Heart left ventricle (tissue), 16 donors: ENCODE results near the gene SIGLEC5. TPM values are rescaled to one million over a fixed set of nuclear protein-coding genes. Genes with fewer than 3 reads are reported as not detected.

ENCODE experiments used
- ATAC-seq, 4 donors: fragments of 200-7000 bp; cut with Tn5 transposase; one replicate each; pipeline ENCODE4 v1.9.1; 2020 to 2022; ENCODE audit warnings: moderate library complexity in 4 of 4, mild to moderate bottlenecking in 3 of 4, moderate number of reproducible peaks in 1 of 4
- DNase-seq, 5 donors: peaks; one replicate each; pipeline ENCODE4 v3.0.0-alpha.2; 2020
- H3K27ac ChIP-seq, 12 donors: fragments of 200-600 bp; sonication (generic) in 4 of 12; one replicate each; pipeline versions ENCODE4 v1.5.0 to v1.8.0; 2016 to 2022; ENCODE audit warnings: mild to moderate bottlenecking in 2 of 12
- H3K27me3 ChIP-seq, 9 donors: fragments of 200-600 bp; sonication (generic) in 2 of 9; one replicate each; pipeline versions ENCODE4 v1.5.1 to v1.8.0; 2016 to 2022; ENCODE audit warnings: mild to moderate bottlenecking in 3 of 9
- H3K36me3 ChIP-seq, 9 donors: fragments of 200-600 bp; sonication (generic) in 2 of 9; one replicate each; pipeline versions ENCODE4 v1.5.0 to v1.8.0; 2018 to 2022; ENCODE audit warnings: mild to moderate bottlenecking in 2 of 9
- H3K4me1 ChIP-seq, 12 donors: fragments of 200-600 bp; sonication (generic) in 4 of 12; one replicate each; pipeline versions ENCODE4 v1.5.0 to v1.8.0; 2016 to 2022; ENCODE audit warnings: mild to moderate bottlenecking in 3 of 12
- H3K4me3 ChIP-seq, 12 donors: fragments of 200-600 bp; sonication (generic) in 4 of 12; one replicate each; pipeline versions ENCODE4 v1.5.0 to v1.8.0; 2017 to 2022; ENCODE audit warnings: mild to moderate bottlenecking in 9 of 12, moderate library complexity in 4 of 12
- H3K9me3 ChIP-seq, 12 donors: fragments of 200-600 bp; sonication (generic) in 4 of 12; one replicate each; pipeline versions ENCODE4 v1.5.0 to v1.8.0; 2016 to 2022; ENCODE audit warnings: mild to moderate bottlenecking in 1 of 12
- CTCF ChIP-seq, 12 donors: fragments of 200-600 bp; sonication (generic) in 4 of 12; IDR thresholded peaks; one replicate each; pipeline versions ENCODE4 v1.5.0 to v1.8.0; 2018 to 2022; ENCODE audit warnings: antibody characterized with exemption in 12 of 12, mild to moderate bottlenecking in 5 of 12
- POLR2A ChIP-seq, 2 donors: fragments of 450-650 bp; IDR thresholded peaks; one replicate each; pipeline ENCODE4 v1.6.1; 2017; ENCODE audit warnings: antibody characterized with exemption in 2 of 2, mild to moderate bottlenecking in 2 of 2, moderate library complexity in 2 of 2
- WGBS, 4 donors: extraction: QIAGEN DNeasy Blood & Tissue Kit in 2 of 4; methylation state at CpG; one replicate each; pipeline versions ENCODE4 v1.1.5 to v1.1.7; 2013 to 2018; 5-methylcytosine and 5-hydroxymethylcytosine counted together
- intact Hi-C, 10 donors: fragments of 100-400 bp; cut with DNase I; formaldehyde crosslinking; loops; one replicate each; pipeline versions ENCODE4 v1.11.1 to v1.14.2; 2022
- polyA plus RNA-seq, 2 donors: library from polyadenylated mRNA; stranded (reverse); fragments of 200-250 nt; gene quantifications; one replicate each; pipeline ENCODE4 v1.2.3, GENCODE V29; 2013
- total RNA-seq, 9 donors: library from RNA; depleted of rRNA in 2 of 9; stranded (reverse); fragments of >200 nt in 2 of 9; fragmentation: NEBNext Ultra II Directional in 3 of 9; extraction: Animal tissue kit (Norgen Biotek cat#: 25700) in 3 of 9; gene quantifications; one replicate each; pipeline versions ENCODE4 v1.1.0 to v1.2.4, GENCODE V29; 2016 to 2023
- donor health status: ischemic (EF 13 %, LVEDD 7.1; RV severe dilation, severe dysfunction).
- donor health status: healthy with polysubstance abuse.
- donor health status: DM: no; HTN: yes; CAD: no.
- donor health status: DM: no; HTN: no; CAD: no.
- donor health status: ischemic (EF 25% LVEDD 6.9; RV normal size, moderate dysfunction).
- donor health status: ischemic (EF 25% LVEDD 5.7; RV mildly dilated, moderate dysfunction).
- donor health status: healthy.
- donor health status: DM: yes; HTN: yes; CAD: no.
- donor health status: ischemic (EF 35%, LVEDD 5.7; RV mildly dilated, moderate dysfunction).
- donor health status: nonischemic (EF 11% LVEDD 7.7; RV severe dilation, severe dysfunction).
- donor health status: DM: yes; HTN: yes; CAD: no.
- donor health status: PGD.
- donor health status: ischemic (EF 29% LVEDD 5.4; RV normal size, mild dysfunction).
- donor health status: nonischemic (EF 23%, LVEDD 6.1; RV moderate dilation, normal function).

The SIGLEC5 gene
- total and polyA plus RNA-seq, 11 donors = 0.15 to 1.3 (median 0.22) TPM; not detected in 5

- ATAC-seq (no peak), DNase-seq (no peak)
- Histone ChIP-seq H3K4me3 (no peak overlapping the region), H3K4me1 (no peaks in the 10 kb centered on the region), H3K9me3 (peaks cover 0 to 3% (median 0%) of the 10 kb centered on the region in 12 donors), H3K27ac (no peak overlapping the region), H3K36me3 (no peaks in the 10 kb centered on the region), H3K27me3 (peaks cover 0 to 54% (median 8%) of the 10 kb centered on the region in 9 donors)
- intact Hi-C loops = loop anchor here in 7 of 10 donors (5.0 to 10.0 kb wide), 3 partner anchors 107 to 112 kb away; no protein-coding TSS in a partner anchor
- WGBS, 4 donors = 58 to 66% (median 61%) methylated on average over 3 of the region's 3 CpGs
- TF ChIP-seq CTCF (IDR thresholded peaks at IDR 0.05) (peak in 1 of 12 donors; percentile 7), POLR2A (IDR thresholded peaks at IDR 0.05) (no peak)
These were observed 34.8 kb upstream of the SIGLEC5 start for GRCh38 chr19:51664997-51665396.

- no peaks in the 10 kb centered on the region for H3K36me3 ChIP-seq
- ATAC-seq = no peak
- no peaks in the 10 kb centered on the region for H3K4me1 ChIP-seq
- DNase-seq = no peak
- no peak overlapping the region for H3K4me3 ChIP-seq
- no peak overlapping the region for H3K27ac ChIP-seq
- intact Hi-C loops = loop anchor here in 6 of 10 donors (5.0 to 10.0 kb wide), 2 partner anchors 111 to 113 kb away; no protein-coding TSS in a partner anchor
- H3K9me3 ChIP-seq = peaks cover 0 to 3% (median 0%) of the 10 kb centered on the region in 12 donors
- TF ChIP-seq CTCF (IDR thresholded peaks at IDR 0.05) = no peak
- no peak for TF ChIP-seq POLR2A (IDR thresholded peaks at IDR 0.05)
- peaks cover 0 to 51% (median 8%) of the 10 kb centered on the region in 9 donors for H3K27me3 ChIP-seq
- 13 to 32% (median 28%) methylated on average over 1 of the region's 1 CpG for WGBS, 4 donors
These were observed 33.9 kb upstream of the SIGLEC5 start for GRCh38 chr19:51664131-51664530.

GRCh38 chr19:51663650-51664049, 33.4 kb upstream of the SIGLEC5 start:
- 47 to 61% (median 55%) methylated on average over 3 of the region's 3 CpGs for WGBS, 4 donors
- H3K4me1 ChIP-seq = no peaks in the 10 kb centered on the region
- H3K36me3 ChIP-seq = no peaks in the 10 kb centered on the region
- H3K4me3 ChIP-seq = no peak overlapping the region
- TF ChIP-seq POLR2A (IDR thresholded peaks at IDR 0.05) = no peak
- TF ChIP-seq CTCF (IDR thresholded peaks at IDR 0.05) = no peak
- H3K27me3 ChIP-seq = peaks cover 0 to 51% (median 8%) of the 10 kb centered on the region in 9 donors
- no peak for DNase-seq
- ATAC-seq = no peak
- H3K9me3 ChIP-seq = peaks cover 0 to 3% (median 0%) of the 10 kb centered on the region in 12 donors
- intact Hi-C loops = loop anchor here in 6 of 10 donors (5.0 to 10.0 kb wide), 2 partner anchors 111 to 114 kb away; no protein-coding TSS in a partner anchor
- no peak overlapping the region for H3K27ac ChIP-seq

GRCh38 chr19:51660975-51661600, 30.9 kb upstream of the SIGLEC5 start:
- DNase-seq (peak; percentile 70 to 79 (median 76)), ATAC-seq (peak in 3 of 4 donors; percentile 68 to 86 (median 69))
- TF ChIP-seq POLR2A (IDR thresholded peaks at IDR 0.05) (no peak), CTCF (IDR thresholded peaks at IDR 0.05) (peak; percentile 49 to 72 (median 59))
- Histone ChIP-seq H3K4me1 (peaks cover 0 to 8% (median 0%) of the 10 kb centered on the region in 12 donors), H3K27me3 (peaks cover 0 to 40% (median 8%) of the 10 kb centered on the region in 9 donors), H3K4me3 (no peak overlapping the region), H3K9me3 (peaks cover 0 to 3% (median 0%) of the 10 kb centered on the region in 12 donors), H3K27ac (no peak overlapping the region), H3K36me3 (no peaks in the 10 kb centered on the region)
- WGBS, 4 donors = 12 to 17% (median 14%) methylated on average over 9 to 10 of the region's 10 CpGs
- intact Hi-C loops = loop anchor here in 6 of 10 donors (5.0 to 10.0 kb wide), 2 partner anchors 114 to 116 kb away; no protein-coding TSS in a partner anchor
